Activated CD4-positive, alpha-beta T cell treated with anti-CD3 and anti-CD28 coated beads, Interleukin-10, Interleukin-2, amounts not matched to agents 100 ng/mL and 50 ng/mL, durations not matched to agents 16 hours and 8 hours (primary cell): ENCODE data around the gene TXNDC17.
"Not testable (repeated sequence)": the region's sequence is repeated elsewhere in the genome, so short reads cannot be mapped to it uniquely, and the experiment has no call there.

Experiments
- DNase-seq: peaks from one replicate; pipeline ENCODE4 v3.0.0-alpha.2; 2020

The TXNDC17 gene

GRCh38 chr17:6637458-6637840 is 3.4 kb upstream of the TXNDC17 start:
- no peak for DNase-seq

- no peak for DNase-seq
Observed at GRCh38 chr17:6638046-6638908, 2.6 kb upstream of the TXNDC17 start.

- no peak for DNase-seq
Observed at GRCh38 chr17:6639014-6639585, 1.8 kb upstream of the TXNDC17 start.

- peak; percentile 32 for DNase-seq
Observed at GRCh38 chr17:6639586-6640535, 999 bp upstream of the TXNDC17 start.

- DNase-seq = peak; percentile 27
Observed at GRCh38 chr17:6641247-6641863, 495 bp downstream of the TXNDC17 start.

DNA sequence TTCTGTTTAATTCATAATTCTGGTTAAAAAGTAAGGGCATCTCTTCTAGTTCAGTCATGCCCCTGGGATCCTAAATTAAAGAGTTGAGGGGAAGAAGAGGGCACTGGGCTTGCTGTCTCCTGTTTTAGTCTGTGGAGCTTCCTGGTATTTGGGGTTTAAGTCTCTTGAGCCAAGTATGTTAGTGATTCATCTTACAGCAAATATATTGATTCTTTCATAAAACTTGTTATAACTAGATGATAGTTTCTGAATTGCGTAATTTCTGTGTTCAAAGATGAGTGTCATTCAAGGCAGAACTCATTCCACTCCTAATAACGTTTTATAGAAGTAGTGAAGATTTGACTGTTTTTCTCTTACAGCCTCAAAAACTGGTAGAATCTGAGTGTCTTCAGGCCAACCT is 1.7 kb downstream of the TXNDC17 start:
- peak; percentile 77 for DNase-seq

GRCh38 chr17:6643451-6644125 is 2.7 kb downstream of the TXNDC17 start:
- peak; percentile 73 for DNase-seq

DNA sequence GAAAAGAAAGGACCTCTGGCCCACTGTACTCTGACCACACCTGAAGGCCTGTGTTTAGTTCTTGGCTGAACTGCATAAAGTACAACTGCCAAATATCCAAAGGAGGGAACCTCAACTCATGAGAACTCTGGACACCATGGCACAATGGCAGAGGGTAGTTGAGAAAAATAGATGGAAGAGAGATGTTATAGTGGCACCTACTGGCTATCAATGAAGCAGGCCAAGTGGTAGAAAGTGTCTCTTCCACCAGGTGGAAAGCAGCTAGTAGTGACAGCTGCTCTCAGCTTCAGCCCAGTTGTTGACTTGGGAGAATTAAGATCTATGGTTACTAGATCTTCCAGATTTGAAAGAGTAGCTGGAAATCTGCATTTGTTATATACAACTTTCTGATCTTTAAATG is 7.3 kb downstream of the TXNDC17 start:
- DNase-seq = peak; percentile 42

DNA sequence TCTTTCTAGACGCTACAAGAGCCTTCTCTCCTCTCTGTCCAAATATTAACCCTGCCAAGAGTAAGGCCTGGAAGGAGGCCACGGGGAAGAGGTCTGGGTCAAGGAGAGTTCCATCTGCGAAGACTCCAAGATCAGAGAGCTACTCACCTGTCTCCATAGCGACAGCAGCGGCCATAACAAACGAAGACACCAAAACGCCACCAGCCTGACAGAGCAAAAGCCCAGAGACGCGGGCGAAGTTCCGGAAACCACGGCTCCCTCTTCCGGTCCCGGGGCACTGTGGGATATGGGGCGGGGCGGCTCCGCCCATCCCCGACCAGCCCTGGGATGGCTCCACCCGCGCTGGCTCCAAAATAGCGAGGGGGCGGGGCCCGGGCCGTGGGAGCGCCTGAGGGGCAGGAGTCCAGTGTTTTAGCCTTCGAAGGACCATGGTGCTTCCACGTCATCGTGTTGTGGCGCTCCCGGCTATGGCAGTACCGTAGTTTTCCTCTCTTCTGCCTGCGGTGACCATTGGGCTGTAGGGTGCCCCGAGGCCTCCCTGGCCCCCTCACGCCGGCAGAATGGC is 10.6 kb downstream of the TXNDC17 start, which contains the start of the genes C17orf100 and MED31:
TSS of gene C17orf100 (plus strand) at position 409 of the 565 bp plus-strand sequence. CDS start at position 561, 152 bp downstream.
TSS of gene MED31 (minus strand) at position 252 of the 565 bp plus-strand sequence. CDS start at position 175, 77 bp downstream.
- DNase-seq = peak; percentile 98

DNA sequence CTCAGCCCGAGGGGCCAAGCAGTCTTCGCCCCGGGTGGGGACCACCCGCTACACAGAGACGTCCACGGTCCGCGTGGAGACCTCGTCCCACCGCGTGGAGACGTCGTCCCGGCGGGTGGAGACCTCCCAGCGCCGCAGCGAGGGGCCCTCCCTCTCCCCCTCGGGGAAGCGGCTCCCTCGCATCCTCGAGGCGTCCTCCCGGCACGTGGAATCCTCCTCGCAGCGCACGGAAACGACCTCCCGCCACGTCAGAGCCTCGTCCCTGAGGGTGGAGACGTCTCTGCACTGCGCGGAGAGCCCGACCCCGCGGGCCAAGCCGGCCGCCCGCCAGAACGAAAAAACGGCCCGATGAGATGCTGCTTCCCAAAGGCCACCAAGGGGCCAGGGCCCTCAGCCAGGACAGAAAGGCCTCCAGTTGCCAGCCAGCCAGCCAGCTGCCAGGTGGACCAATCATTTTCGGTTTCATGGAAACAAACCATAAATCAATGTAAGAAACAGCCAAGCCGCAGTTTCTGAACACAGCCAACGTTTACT is 11.1 kb downstream of the TXNDC17 start:
- peak; percentile 41 for DNase-seq

DNA sequence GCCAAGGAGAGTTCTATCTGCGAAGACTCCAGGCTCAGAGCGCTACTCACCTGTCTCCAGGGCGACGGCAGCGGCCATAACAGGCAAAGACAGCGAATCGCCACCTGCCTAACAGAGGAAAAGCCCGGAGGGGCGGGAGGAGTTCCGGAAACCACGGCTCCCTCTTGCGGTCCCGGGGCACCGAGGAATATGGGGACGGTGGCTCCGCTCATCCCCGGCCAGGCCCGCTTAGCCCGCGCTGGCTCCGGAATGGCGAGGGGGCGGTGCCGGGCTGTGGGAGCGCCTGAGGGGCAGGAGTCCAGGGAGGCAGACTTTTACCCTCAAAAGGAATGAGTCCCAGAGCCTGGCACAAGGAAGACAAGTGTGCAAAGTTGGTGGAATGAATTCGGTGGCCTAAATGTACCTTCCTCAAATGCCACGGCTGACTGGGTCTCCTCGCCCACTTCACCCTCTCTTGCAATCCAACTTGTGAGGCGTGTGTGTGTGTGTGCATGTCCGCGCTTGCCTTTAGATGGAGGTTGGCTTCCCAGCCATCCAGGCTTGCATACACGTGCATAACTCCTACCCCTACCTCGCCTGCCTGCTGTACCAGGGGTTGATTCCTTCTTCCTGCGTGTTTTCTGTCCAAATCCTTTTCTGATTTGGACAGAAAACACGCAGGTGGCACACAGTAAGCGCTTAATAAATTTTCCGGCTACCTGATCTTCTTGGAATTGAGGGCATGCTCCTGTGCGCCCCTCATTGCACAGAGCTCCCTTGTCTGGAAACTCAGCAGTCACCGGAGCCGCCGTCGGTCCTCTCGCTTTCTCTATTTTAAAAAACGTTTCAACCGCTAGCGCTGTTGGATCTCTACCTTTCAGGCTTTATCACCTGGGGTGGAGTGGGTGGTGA is 14.2 kb downstream of the TXNDC17 start:
- DNase-seq = no peak

DNA sequence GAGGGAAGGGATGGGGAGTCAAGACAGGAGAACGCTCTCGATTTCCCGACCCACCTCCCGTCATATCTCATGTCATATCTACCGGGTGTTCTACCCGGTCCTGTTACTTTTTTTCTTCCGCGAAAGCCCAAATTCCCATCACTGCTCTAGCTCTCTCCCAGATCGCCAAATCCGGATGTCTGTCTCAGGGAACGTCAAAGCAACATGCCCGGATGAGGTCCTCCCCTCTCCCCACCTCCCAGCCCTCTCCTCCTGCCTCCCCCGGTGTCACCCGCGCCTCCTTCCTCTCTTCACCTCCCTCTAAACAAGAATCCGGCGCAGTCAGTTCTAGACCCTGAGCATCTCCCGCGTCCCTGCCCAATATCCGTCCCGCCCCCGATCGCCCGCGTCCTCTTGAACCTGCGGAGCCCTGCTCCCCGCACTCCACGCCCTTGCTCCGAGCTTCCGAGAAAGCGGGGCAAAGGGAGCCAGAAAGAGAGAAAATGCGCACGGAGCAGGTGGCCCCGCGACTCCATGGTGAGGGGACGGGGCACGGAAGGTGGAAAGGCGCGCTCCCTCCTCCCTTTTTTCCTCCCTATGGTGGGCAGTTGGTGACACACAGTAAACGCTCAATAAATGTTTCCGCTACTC is 15.0 kb downstream of the TXNDC17 start:
- not testable (repeated sequence) for DNase-seq

GRCh38 chr17:6656797-6657632 is 16.2 kb downstream of the TXNDC17 start:
- DNase-seq = peak; percentile 65

DNA sequence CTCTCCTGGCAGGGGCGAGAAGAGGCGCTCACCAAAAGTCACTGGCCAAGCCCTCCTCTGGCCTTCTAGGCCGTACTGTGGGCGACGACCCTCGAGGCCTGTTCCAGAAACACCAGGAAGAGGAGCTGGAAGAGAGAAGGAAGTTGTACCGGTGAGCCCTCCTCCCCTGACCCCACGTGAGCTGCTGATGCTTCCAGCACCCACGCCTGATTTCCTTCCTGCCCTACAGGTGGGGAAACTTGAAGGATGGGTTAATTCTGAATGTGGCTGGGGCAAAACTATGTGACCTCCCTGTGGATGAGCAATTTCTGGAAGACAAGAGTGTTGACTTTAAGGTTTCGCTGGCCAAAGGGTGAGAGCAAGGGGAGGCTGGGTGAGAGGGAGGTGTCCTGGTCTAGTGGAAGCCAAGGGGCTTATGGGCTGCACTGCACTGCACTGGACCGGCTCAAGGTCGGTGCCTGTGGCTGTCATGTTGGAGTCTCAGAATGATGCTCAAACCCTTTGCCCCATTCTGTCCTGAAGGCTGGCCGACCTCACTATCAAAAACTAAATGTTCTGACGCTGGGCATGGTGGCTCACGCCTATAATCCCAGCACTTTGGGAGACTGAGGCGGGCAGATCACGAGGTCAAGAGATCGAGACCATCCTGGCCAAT is 16.9 kb downstream of the TXNDC17 start:
- no peak for DNase-seq

- DNase-seq = not testable (repeated sequence)
Observed at GRCh38 chr17:6658411-6658810, 17.6 kb downstream of the TXNDC17 start.

- DNase-seq = no peak
Observed at GRCh38 chr17:6660101-6660500, 19.2 kb downstream of the TXNDC17 start.

DNA sequence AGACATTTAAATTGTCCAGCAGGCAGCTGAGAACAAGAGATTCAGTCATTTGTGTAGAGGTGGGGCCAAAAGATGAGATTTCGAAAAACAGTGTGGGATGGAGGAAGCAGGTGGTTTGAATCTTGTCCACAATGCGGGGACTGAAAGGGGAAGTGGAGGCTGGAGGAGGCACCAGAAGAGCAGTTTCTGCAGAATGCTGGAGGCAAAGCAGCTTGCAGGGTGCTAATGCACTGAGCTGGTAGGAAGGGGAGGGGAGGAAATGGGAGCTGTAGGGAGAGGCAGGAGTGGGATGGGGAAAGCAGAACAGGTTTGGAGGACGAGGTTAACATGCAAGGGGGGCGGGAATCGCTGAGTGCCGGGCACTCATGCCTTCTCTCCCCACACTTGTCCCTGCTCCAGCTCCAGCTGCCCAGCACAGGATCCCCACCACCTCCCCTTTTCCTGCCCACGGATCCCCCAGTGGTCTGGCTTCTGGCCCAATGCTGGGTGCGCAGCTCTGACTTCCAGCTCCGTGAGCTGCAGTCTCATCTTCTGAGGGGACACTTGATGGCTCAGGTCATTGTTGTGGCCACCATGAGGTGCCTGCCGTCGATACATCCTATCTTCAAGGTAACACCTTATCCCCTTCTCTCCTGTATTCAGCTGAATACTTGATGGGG is 20.1 kb downstream of the TXNDC17 start:
- DNase-seq = peak; percentile 63

- DNase-seq = no peak
Observed at GRCh38 chr17:6661464-6661848, 20.6 kb downstream of the TXNDC17 start.
